SU-DHL-6 (cell line): ENCODE results near the gene CASTOR2.

ENCODE experiments used
- EZH2phosphoT487 ChIP-seq: fragments of 200-600 bp; sonication (generic), shearing (Covaris generic); conservative IDR thresholded peaks from 2 replicates; pipeline ENCODE4 v1.6.1; 2018; ENCODE audit warnings: mild to moderate bottlenecking, antibody characterized with exemption, low read length, moderate library complexity, mixed read lengths
- TF ChIP-seq, protein P1 (sequence below): fragments of 200-600 bp; sonication (generic); IDR thresholded peaks from one replicate; pipeline ENCODE4 v1.5.1; 2017; ENCODE audit warnings: antibody characterized with exemption, mild to moderate bottlenecking, low read length, moderate library complexity; ENCODE audit not compliant: insufficient read depth, poor library complexity, severe bottlenecking

DNA sequence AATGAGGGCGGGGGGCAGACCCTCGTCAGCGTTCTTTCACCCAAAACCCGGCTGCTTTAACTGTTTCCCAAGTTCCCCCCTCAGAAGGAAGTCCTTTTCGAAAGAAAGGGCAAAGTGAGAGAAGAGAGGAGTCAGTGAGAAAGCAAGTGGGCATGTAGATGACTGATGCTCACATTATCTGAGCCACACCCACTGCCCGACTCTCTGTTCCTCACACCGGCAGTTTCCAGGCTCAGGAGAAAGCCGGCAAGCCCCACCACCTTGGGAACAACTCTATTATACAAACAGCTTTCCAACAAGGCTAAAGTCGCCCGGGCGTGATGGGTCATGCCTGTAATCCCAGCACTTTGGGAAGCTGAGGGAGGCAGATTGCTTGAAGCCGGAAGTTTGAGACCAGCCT, 86.0 kb downstream of the CASTOR2 start:
- TF ChIP-seq, protein P1, sequence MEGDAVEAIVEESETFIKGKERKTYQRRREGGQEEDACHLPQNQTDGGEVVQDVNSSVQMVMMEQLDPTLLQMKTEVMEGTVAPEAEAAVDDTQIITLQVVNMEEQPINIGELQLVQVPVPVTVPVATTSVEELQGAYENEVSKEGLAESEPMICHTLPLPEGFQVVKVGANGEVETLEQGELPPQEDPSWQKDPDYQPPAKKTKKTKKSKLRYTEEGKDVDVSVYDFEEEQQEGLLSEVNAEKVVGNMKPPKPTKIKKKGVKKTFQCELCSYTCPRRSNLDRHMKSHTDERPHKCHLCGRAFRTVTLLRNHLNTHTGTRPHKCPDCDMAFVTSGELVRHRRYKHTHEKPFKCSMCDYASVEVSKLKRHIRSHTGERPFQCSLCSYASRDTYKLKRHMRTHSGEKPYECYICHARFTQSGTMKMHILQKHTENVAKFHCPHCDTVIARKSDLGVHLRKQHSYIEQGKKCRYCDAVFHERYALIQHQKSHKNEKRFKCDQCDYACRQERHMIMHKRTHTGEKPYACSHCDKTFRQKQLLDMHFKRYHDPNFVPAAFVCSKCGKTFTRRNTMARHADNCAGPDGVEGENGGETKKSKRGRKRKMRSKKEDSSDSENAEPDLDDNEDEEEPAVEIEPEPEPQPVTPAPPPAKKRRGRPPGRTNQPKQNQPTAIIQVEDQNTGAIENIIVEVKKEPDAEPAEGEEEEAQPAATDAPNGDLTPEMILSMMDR, result no peak
- TF ChIP-seq EZH2phosphoT487, result no peak
